ENCODE data around the gene LIN7C.

Gene LIN7C

DNA sequence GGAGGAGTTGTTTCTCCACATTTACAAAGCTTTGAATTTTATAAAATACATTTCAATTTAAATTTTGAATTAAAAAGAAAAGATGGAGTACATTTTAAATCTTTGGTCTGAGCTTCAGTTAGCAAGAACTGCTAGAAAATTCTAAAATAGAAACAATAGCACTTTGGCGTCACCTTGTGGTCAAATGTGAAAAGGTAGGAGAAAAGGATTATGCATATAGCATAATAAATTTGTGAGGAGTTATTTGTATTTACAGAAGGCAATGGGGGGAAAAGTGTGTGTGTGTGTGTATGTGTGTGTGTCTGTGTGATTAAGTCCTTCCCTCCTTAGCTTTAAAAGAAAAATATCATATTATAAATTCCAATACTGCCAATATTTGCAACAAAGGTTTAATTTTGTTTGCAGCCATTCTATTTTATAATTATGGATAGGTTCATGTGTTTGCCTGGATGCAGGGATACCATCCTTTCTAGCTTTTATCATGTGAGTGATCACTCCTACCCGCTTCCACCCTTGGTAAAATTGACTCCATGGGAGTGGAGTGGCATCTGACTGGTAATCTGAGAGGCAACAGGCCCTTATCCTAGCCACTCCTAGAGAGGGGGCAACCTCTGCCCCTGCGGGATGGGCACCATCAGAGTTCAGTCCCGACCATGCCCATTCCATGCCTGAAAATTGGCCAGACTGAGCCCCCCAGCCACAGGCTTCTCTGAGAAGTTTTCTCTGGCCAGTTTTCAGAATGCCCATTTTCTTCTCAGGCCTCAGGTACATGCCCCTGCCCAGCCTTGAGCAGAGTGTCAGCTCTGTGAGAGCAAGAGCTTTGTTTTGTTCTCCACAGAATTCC lies 20.4 kb downstream of the LIN7C start:
- DNase-seq (ENCODE audit: low read depth): peak; percentile 75

DNA sequence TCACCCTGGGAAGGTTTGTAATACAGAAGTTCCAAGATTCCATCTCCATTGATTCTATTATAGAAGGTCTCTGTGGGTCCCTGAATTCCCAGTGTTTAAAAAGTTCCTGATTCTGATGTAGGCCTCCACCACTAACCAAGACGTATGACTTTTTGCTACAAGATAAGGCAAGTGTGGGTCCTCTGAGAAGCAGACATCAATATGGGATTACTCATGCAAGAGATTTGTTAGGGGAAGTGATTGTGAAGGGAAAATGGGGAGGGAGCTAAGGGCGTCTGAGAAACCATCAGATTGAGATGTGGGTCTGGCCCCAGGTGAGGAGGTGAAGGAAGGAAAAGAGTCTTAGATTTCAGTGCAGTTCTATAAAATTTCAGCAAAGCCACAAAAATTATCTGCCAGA lies 23.8 kb downstream of the LIN7C start:
- TF ChIP-seq, protein P1, sequence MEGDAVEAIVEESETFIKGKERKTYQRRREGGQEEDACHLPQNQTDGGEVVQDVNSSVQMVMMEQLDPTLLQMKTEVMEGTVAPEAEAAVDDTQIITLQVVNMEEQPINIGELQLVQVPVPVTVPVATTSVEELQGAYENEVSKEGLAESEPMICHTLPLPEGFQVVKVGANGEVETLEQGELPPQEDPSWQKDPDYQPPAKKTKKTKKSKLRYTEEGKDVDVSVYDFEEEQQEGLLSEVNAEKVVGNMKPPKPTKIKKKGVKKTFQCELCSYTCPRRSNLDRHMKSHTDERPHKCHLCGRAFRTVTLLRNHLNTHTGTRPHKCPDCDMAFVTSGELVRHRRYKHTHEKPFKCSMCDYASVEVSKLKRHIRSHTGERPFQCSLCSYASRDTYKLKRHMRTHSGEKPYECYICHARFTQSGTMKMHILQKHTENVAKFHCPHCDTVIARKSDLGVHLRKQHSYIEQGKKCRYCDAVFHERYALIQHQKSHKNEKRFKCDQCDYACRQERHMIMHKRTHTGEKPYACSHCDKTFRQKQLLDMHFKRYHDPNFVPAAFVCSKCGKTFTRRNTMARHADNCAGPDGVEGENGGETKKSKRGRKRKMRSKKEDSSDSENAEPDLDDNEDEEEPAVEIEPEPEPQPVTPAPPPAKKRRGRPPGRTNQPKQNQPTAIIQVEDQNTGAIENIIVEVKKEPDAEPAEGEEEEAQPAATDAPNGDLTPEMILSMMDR (conservative IDR thresholded peaks at IDR 0.05; ENCODE audit: low read depth, low read length): no peak
- H3K4me3 ChIP-seq (ENCODE audit: low read depth, low read length): no peak overlapping the region
- DNase-seq (ENCODE audit: low read depth): no peak

More for the DNA sequence above, 20.4 kb downstream of the LIN7C start:
- TF ChIP-seq, protein P1 (conservative IDR thresholded peaks at IDR 0.05; ENCODE audit: low read depth, low read length): peak; percentile 77
- no peak overlapping the region for H3K4me3 ChIP-seq (ENCODE audit: low read depth, low read length)

DNA sequence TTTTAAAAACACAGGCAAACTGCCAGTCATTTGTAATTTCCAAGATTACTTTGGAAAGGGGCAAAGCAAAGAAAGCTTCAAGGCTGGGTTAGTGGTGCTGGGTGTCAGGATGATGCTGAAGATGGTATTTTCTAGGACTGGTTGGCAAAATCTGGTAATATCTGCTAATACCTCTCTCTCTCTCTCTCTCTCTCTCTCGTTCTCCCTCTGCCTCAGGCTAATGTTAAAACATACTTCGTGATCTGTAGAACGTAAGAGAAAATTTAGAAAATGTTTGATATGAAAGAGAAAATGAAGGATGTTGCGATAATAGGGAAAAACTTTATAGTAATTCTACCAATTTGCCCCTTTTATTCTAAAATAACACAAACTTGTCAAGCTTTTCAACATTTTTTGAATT lies 24.6 kb downstream of the LIN7C start:
- no peak for DNase-seq (ENCODE audit: low read depth)
- TF ChIP-seq, protein P1 (conservative IDR thresholded peaks at IDR 0.05; ENCODE audit: low read depth, low read length): no peak
- no peak overlapping the region for H3K4me3 ChIP-seq (ENCODE audit: low read depth, low read length)

GRCh38 chr11:27477831-27478230 lies 28.7 kb downstream of the LIN7C start:
- TF ChIP-seq, protein P1 (conservative IDR thresholded peaks at IDR 0.05; ENCODE audit: low read depth, low read length): no peak
- DNase-seq (ENCODE audit: low read depth): no peak
- no peak overlapping the region for H3K4me3 ChIP-seq (ENCODE audit: low read depth, low read length)

- no peak overlapping the region for H3K4me3 ChIP-seq (ENCODE audit: low read depth, low read length)
- TF ChIP-seq, protein P1 (conservative IDR thresholded peaks at IDR 0.05; ENCODE audit: low read depth, low read length): no peak
- no peak for DNase-seq (ENCODE audit: low read depth)
Measured at GRCh38 chr11:27477243-27477642, 29.3 kb downstream of the LIN7C start.

DNA sequence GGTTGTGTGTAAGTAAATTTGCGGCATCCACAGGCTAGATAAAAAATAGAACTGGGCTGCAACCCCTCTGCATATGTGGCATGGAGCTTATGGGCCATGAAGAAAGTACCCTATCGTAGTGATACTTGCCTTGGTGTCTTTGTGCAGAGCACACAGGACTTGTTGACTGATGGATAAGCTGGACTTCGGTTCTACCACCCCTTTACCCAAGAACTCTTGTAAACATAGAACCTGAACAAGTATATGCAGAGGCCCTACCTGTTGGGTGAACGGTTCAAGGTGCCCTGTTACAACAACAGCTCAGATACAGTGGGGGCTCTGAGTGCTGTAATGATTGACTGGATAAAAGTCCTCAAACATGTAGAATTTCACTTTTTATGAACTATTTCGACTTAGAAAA lies 30.9 kb downstream of the LIN7C start:
- H3K4me3 ChIP-seq (ENCODE audit: low read depth, low read length): no peak overlapping the region
- TF ChIP-seq, protein P1 (conservative IDR thresholded peaks at IDR 0.05; ENCODE audit: low read depth, low read length): no peak
- DNase-seq (ENCODE audit: low read depth): no peak

DNA sequence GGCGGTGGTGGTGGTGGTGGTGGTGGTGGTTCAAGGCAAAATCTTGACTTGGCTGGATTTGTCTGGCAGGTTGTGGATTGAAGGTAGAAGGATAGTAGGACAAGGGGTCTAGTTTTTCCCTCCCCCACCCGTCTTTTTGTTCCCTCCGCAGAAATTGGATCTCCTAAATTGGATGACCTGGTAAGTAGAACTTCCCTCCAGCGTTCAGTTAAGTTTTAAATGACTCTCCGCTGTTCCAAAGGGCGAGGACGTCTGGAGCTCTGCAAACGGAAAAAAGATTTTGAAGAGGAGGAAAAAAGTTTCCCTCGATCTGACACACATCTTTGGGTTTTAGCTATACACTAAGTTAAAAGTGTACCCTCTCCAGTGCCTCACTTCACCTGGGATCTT lies 33.6 kb downstream of the LIN7C start:
- TF ChIP-seq, protein P1 (conservative IDR thresholded peaks at IDR 0.05; ENCODE audit: low read depth, low read length): no peak
- peak overlapping the region; percentile 80 for H3K4me3 ChIP-seq (ENCODE audit: low read depth, low read length)
- DNase-seq (ENCODE audit: low read depth): no peak
